H1 (cell line): ENCODE measurements around the gene TERB2. TPM values are rescaled to one million over a fixed set of nuclear protein-coding genes. Genes with fewer than 3 reads are reported as not detected.

Source experiments
- CTCF ChIA-PET: fragments of 300-600 bp; sonication (Branson Sonifier 250); formaldehyde crosslinking; loops from one replicate; lab custom pipeline; 2021; ENCODE audit not compliant: partially characterized antibody; lab: Charles Lee
- POLR2A ChIA-PET: fragments of 300-600 bp; sonication (Branson Sonifier 250); formaldehyde crosslinking; loops from one replicate; lab custom pipeline; 2021; ENCODE audit warnings: inconsistent platforms; ENCODE audit not compliant: partially characterized antibody; lab: Charles Lee
- DNase-seq, 2 experiments: peaks; one replicate each; pipeline versions ENCODE4 v3.0.0 to v3.0.0-alpha.2; 2010 to 2022; ENCODE audit warnings: low spot score in 2 of 2, low read depth in 1 of 2, mixed read lengths in 1 of 2
- FAIRE-seq: peaks from 2 replicates; lab custom pipeline; 2011; peaks lifted over from hg19 to GRCh38; lab: Jason Lieb, UNC
- H2AFZ ChIP-seq: 2 replicates; pipeline ENCODE4 v1.8.1; 2012; ENCODE audit warnings: low read length, inconsistent platforms
- H2AK5ac ChIP-seq: 2 replicates; pipeline ENCODE4 v1.6.1; 2013; ENCODE audit warnings: low read depth, low read length
- H2BK120ac ChIP-seq: replicated peaks from 2 replicates; pipeline ENCODE3; 2013; ENCODE audit warnings: low read depth, low read length, inconsistent platforms
- H2BK12ac ChIP-seq: 2 replicates; pipeline ENCODE4 v1.6.1; 2013; ENCODE audit warnings: low read depth, low read length
- H2BK15ac ChIP-seq: 2 replicates; pipeline ENCODE4 v1.6.1; 2013; ENCODE audit warnings: low read length
- H2BK20ac ChIP-seq: 2 replicates; pipeline ENCODE4 v1.6.1; 2013; ENCODE audit warnings: low read length
- H2BK5ac ChIP-seq: 2 replicates; pipeline ENCODE4 v1.6.1; 2013; ENCODE audit warnings: low read depth, low read length
- H3K14ac ChIP-seq: 2 replicates; pipeline ENCODE4 v1.6.1; 2013; ENCODE audit warnings: inconsistent platforms; ENCODE audit not compliant: insufficient read length
- H3K18ac ChIP-seq: 2 replicates; pipeline ENCODE4 v1.6.1; 2013; ENCODE audit warnings: low read length; ENCODE audit errors: extremely low read depth
- H3K23ac ChIP-seq: 2 replicates; pipeline ENCODE4 v1.6.1; 2013; ENCODE audit warnings: inconsistent platforms; ENCODE audit not compliant: insufficient read length
- H3K23me2 ChIP-seq: 2 replicates; pipeline ENCODE4 v1.6.1; 2013; ENCODE audit warnings: low read depth, low read length
- H3K27ac ChIP-seq: 2 replicates; pipeline ENCODE4 v1.6.1; 2011; ENCODE audit warnings: low read depth, low read length, inconsistent platforms
- H3K27me3 ChIP-seq, 4 experiments: replicated peaks in 1 of 4; 1 replicate in 1 of 4; 2 replicates in 3 of 4; pipeline versions ENCODE4 v1.6.1 to v1.8.1; 2011 to 2013; ENCODE audit warnings: low read length in 3 of 4, mild to moderate bottlenecking in 3 of 4, inconsistent platforms in 2 of 4, mixed read lengths in 2 of 4, moderate library complexity in 1 of 4; ENCODE audit not compliant: control insufficient read depth in 3 of 4, insufficient read depth in 3 of 4; ENCODE audit errors: extremely low read depth in 1 of 4
- H3K36me3 ChIP-seq, 4 experiments: 2 replicates each; pipeline versions ENCODE4 v1.6.1 to v1.8.1; 2011 to 2013; ENCODE audit warnings: mild to moderate bottlenecking in 4 of 4, low read length in 3 of 4, moderate library complexity in 2 of 4, control low read depth in 1 of 4, inconsistent platforms in 1 of 4; ENCODE audit not compliant: insufficient read depth in 4 of 4, control insufficient read depth in 2 of 4
- H3K4ac ChIP-seq: replicated peaks from 2 replicates; pipeline ENCODE3; 2013; ENCODE audit warnings: low read length, low read depth, mixed read lengths, inconsistent platforms; ENCODE audit not compliant: insufficient read length
- H3K4me1 ChIP-seq, 4 experiments: replicated peaks in 1 of 4; 1 replicate in 1 of 4; 2 replicates in 3 of 4; pipeline versions ENCODE4 v1.6.1 to v1.8.1; 2011 to 2013; ENCODE audit warnings: low read length in 3 of 4, inconsistent platforms in 2 of 4, mixed read lengths in 1 of 4; ENCODE audit not compliant: insufficient read depth in 4 of 4, control insufficient read depth in 3 of 4
- H3K4me2 ChIP-seq, 2 experiments: 2 replicates each; pipeline versions ENCODE4 v1.6.1 to v1.8.1; 2011 to 2013; ENCODE audit warnings: low read depth in 2 of 2, low read length in 2 of 2, control low read depth in 1 of 2, inconsistent platforms in 1 of 2, mild to moderate bottlenecking in 1 of 2; ENCODE audit not compliant: insufficient read depth in 1 of 2
- H3K4me3 ChIP-seq, 4 experiments: fragments of 200-600, 300-600 bp in 1 of 4; sonication (generic), shearing (Covaris generic), sonication (Bioruptor Twin) in 1 of 4; 2 replicates each; pipeline versions ENCODE4 v1.5.1 to v1.8.1; 2011 to 2016; ENCODE audit warnings: low read length in 4 of 4, low read depth in 3 of 4, control low read depth in 2 of 4, inconsistent platforms in 2 of 4, mild to moderate bottlenecking in 2 of 4, mixed read lengths in 1 of 4, moderate library complexity in 1 of 4; ENCODE audit not compliant: insufficient read depth in 2 of 4; ENCODE audit errors: extremely low read depth in 1 of 4
- H3K56ac ChIP-seq: replicated peaks from 2 replicates; pipeline ENCODE3; 2013; ENCODE audit warnings: low read depth, mild to moderate bottlenecking, mixed read lengths, low read length, inconsistent platforms; ENCODE audit not compliant: insufficient read length
- H3K79me1 ChIP-seq: 2 replicates; pipeline ENCODE4 v1.6.1; 2013; ENCODE audit warnings: low read depth, low read length, control low read depth
- H3K79me2 ChIP-seq, 2 experiments: 2 replicates each; pipeline versions ENCODE4 v1.6.1 to v1.8.1; 2012 to 2013; ENCODE audit warnings: low read length in 2 of 2, mild to moderate bottlenecking in 2 of 2, inconsistent platforms in 1 of 2; ENCODE audit not compliant: insufficient read depth in 2 of 2, control insufficient read depth in 1 of 2
- H3K9ac ChIP-seq, 4 experiments: replicated peaks in 1 of 4; 1 replicate in 1 of 4; 2 replicates in 3 of 4; pipeline versions ENCODE4 v1.6.1 to v1.8.1; 2011 to 2013; ENCODE audit warnings: low read depth in 3 of 4, low read length in 3 of 4, control low read depth in 2 of 4, mild to moderate bottlenecking in 2 of 4, moderate library complexity in 2 of 4, inconsistent platforms in 1 of 4; ENCODE audit errors: extremely low read depth in 1 of 4
- H3K9me3 ChIP-seq, 2 experiments: 2 replicates each; pipeline versions ENCODE4 v1.6.1 to v1.8.1; 2012 to 2013; ENCODE audit warnings: mild to moderate bottlenecking in 2 of 2, moderate library complexity in 2 of 2, control low read depth in 1 of 2, inconsistent platforms in 1 of 2, low read depth in 1 of 2, low read length in 1 of 2, mixed read lengths in 1 of 2; ENCODE audit not compliant: insufficient read depth in 2 of 2
- H4K20me1 ChIP-seq, 2 experiments: replicated peaks in 1 of 2; 2 replicates each; pipeline versions ENCODE3 to v1.8.1; 2011 to 2013; ENCODE audit warnings: inconsistent platforms in 2 of 2, low read length in 2 of 2, mild to moderate bottlenecking in 1 of 2; ENCODE audit not compliant: insufficient read depth in 2 of 2, control insufficient read depth in 1 of 2
- H4K5ac ChIP-seq: 2 replicates; pipeline ENCODE4 v1.6.1; 2013; ENCODE audit warnings: low read length, low read depth, mixed read lengths, inconsistent platforms; ENCODE audit not compliant: insufficient read length
- H4K8ac ChIP-seq: 2 replicates; pipeline ENCODE4 v1.8.0; 2013; ENCODE audit warnings: mild to moderate bottlenecking, moderate library complexity, low read length, inconsistent platforms; ENCODE audit not compliant: insufficient read depth; ENCODE audit errors: extremely low read depth
- H4K91ac ChIP-seq: replicated peaks from 2 replicates; pipeline ENCODE3; 2013; ENCODE audit warnings: low read length, mixed read lengths, inconsistent platforms; ENCODE audit not compliant: insufficient read length
- BACH1 ChIP-seq: IDR thresholded peaks from 2 replicates; pipeline ENCODE4 v1.6.1; 2012; ENCODE audit warnings: low read length, improper control_type of control experiment
- BRCA1 ChIP-seq: IDR thresholded peaks from 2 replicates; pipeline ENCODE4 v1.6.1; 2012; ENCODE audit warnings: low read depth, low read length, improper control_type of control experiment
- CHD2 ChIP-seq: IDR thresholded peaks from 2 replicates; pipeline ENCODE4 v1.6.1; 2012; ENCODE audit warnings: low read length, improper control_type of control experiment
- HDAC6 ChIP-seq: IDR thresholded peaks from one replicate; pipeline ENCODE4 v1.7.1; 2012; ENCODE audit warnings: low read depth, mild to moderate bottlenecking, inconsistent platforms, low read length, moderate library complexity
- JUN ChIP-seq: IDR thresholded peaks from 2 replicates; pipeline ENCODE4 v1.6.1; 2011; ENCODE audit warnings: low read depth, mild to moderate bottlenecking, improper control_type of control experiment, low read length
- KDM1A ChIP-seq: fragments of 200-600, 300-600 bp; sonication (generic); IDR thresholded peaks from 2 replicates; pipeline ENCODE4 v1.7.1; 2016; ENCODE audit warnings: mild to moderate bottlenecking, low read length, borderline replicate concordance
- KDM4A ChIP-seq: IDR thresholded peaks from one replicate; pipeline ENCODE4 v1.7.1; 2012; ENCODE audit warnings: low read depth, mild to moderate bottlenecking, moderate library complexity, low read length, inconsistent platforms; ENCODE audit not compliant: severe bottlenecking
- MAFK ChIP-seq: IDR thresholded peaks from 2 replicates; pipeline ENCODE4 v1.6.1; 2012; ENCODE audit warnings: low read depth, mild to moderate bottlenecking, improper control_type of control experiment, low read length
- NRF1 ChIP-seq: IDR thresholded peaks from 2 replicates; pipeline ENCODE4 v1.6.1; 2011; ENCODE audit warnings: mild to moderate bottlenecking, low read depth, low read length, improper control_type of control experiment
- SAP30 ChIP-seq: fragments of 300-600 bp; sonication (generic); IDR thresholded peaks from 2 replicates; pipeline ENCODE4 v1.7.1; 2012; ENCODE audit warnings: low read length, moderate library complexity, mild to moderate bottlenecking, inconsistent platforms; ENCODE audit not compliant: insufficient read depth, insufficient replicate concordance
- SRF ChIP-seq: IDR thresholded peaks from 2 replicates; pipeline ENCODE4 v1.6.1; 2011; ENCODE audit warnings: mild to moderate bottlenecking, low read depth, low read length, moderate library complexity
- TAF1 ChIP-seq: IDR thresholded peaks from 2 replicates; pipeline ENCODE4 v1.6.1; 2011; ENCODE audit warnings: mild to moderate bottlenecking, low read depth, low read length
- TCF12 ChIP-seq: IDR thresholded peaks from 2 replicates; pipeline ENCODE4 v1.6.1; 2011; ENCODE audit warnings: low read depth, mild to moderate bottlenecking, low read length
- WGBS, 2 experiments: shearing (Covaris generic) in 1 of 2; methylation state at CpG; one replicate each; pipeline versions ENCODE4 v1.1.6 to v1.1.7; 2013 to 2015; ENCODE audit warnings: low lambda C conversion rate in 2 of 2, mixed read lengths in 2 of 2, inconsistent platforms in 1 of 2, low coverage in 1 of 2, missing lambda C conversion rate in 1 of 2; ENCODE audit not compliant: insufficient replicate concordance in 2 of 2, insufficient coverage in 1 of 2, insufficient read length in 1 of 2; ENCODE audit errors: extremely low coverage in 1 of 2, missing lambda C conversion rate in 1 of 2; 5-methylcytosine and 5-hydroxymethylcytosine counted together
- polyA plus RNA-seq, 7 experiments: library from polyadenylated mRNA; depleted of rRNA in 3 of 7; stranded (reverse) in 5 of 7; unstranded in 2 of 7; fragments of >200 nt in 5 of 7; fragments of 200-250 nt in 2 of 7; gene quantifications; 1 replicate in 5 of 7; 2 replicates in 1 of 7; 4 replicates in 1 of 7; pipeline versions ENCODE4 v1.2.1 to v1.2.3, GENCODE V29; 2011 to 2013; ENCODE audit warnings: missing spikeins in 2 of 7, mixed read lengths in 2 of 7
- total RNA-seq: library from RNA; stranded (reverse); fragmentation: NEBNext Ultra II Directional; extraction: Animal tissue kit (Norgen Biotek cat#: 25700); gene quantifications from 2 replicates; pipeline ENCODE4 v1.2.1, GENCODE V29; 2021

The TERB2 gene
- total and polyA plus RNA-seq, 2 of the 8 experiments (the other 6 are each of a cell fraction or from before 2014, with no cell fraction given): not detected

DNA sequence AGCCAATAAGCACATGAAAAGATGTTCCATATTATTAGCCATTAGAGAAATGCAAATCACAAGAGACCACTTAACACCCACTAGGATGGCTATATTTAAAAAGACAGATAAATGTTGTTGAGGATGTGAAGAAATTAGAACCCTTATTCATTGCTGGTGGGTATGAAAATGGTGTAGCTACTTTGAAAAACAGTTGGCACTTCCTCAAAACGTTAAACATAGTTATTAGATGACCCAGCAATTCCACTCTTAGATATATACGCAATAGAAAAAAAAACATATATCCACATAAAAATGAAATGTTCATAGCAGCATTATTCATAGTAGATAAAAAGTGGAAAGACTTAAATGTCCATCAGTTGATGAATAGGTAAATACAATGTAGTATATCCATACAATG, 47.1 kb upstream of the TERB2 start:
- Histone ChIP-seq H3K23ac (no peak overlapping the region), H3K4me2 (no peak overlapping the region), H2BK12ac (no peak overlapping the region), H2BK20ac (no peak overlapping the region), H2AFZ (no peak overlapping the region), H2BK120ac (no peak overlapping the region), H3K4me1 (no peaks in the 10 kb centered on the region), H2BK5ac (no peak overlapping the region), H3K14ac (no peak overlapping the region), H3K18ac (no peak overlapping the region), H3K79me1 (no peaks in the 10 kb centered on the region), H4K5ac (no peak overlapping the region), H3K56ac (no peak overlapping the region), H3K9ac (no peak overlapping the region), H4K91ac (no peak overlapping the region), H4K8ac (no peak overlapping the region), H3K4me3 (no peak overlapping the region), H3K36me3 (no peaks in the 10 kb centered on the region), H3K79me2 (no peaks in the 10 kb centered on the region), H3K23me2 (no peaks in the 10 kb centered on the region), H4K20me1 (no peaks in the 10 kb centered on the region), H2AK5ac (no peak overlapping the region), H3K4ac (no peak overlapping the region), H2BK15ac (no peak overlapping the region), H3K27me3 (no peaks in the 10 kb centered on the region), H3K9me3 (no peaks in the 10 kb centered on the region), H3K27ac (no peak overlapping the region)
- 74% methylated on average over 2 of the region's 2 CpGs; no CpG with 5 or more reads in 1 of the 2 experiments for WGBS, 2 experiments
- TF ChIP-seq BRCA1 (no peak), SRF (no peak), TCF12 (no peak), JUN (no peak), KDM1A (no peak), KDM4A (no peak), NRF1 (no peak), TAF1 (no peak), CHD2 (no peak), SAP30 (no peak), MAFK (no peak), HDAC6 (no peak), BACH1 (no peak)
- no peak for FAIRE-seq
- ChIA-PET POLR2A (no interaction called here), CTCF (no interaction called here)
- DNase-seq: no peak
